Mesenchymal stem cell (in vitro differentiated cells and primary cell): ENCODE results near the gene FBXL19.
"Not testable (repeated sequence)": the region's sequence is repeated elsewhere in the genome, so short reads cannot be mapped to it uniquely, and the experiment has no call there.

Experiments
- DNase-seq: peaks from one replicate; pipeline ENCODE4 v3.0.0-alpha.2; 2013
- H2AFZ ChIP-seq: one replicate; pipeline ENCODE4 v1.6.1; 2013; ENCODE audit warnings: low read depth, mild to moderate bottlenecking, control low read depth, inconsistent platforms, low read length, moderate library complexity
- H2AK5ac ChIP-seq: 2 replicates; pipeline ENCODE4 v1.6.1; 2013; ENCODE audit warnings: low read length, moderate library complexity, mild to moderate bottlenecking, inconsistent platforms; ENCODE audit not compliant: severe bottlenecking
- H2BK120ac ChIP-seq: one replicate; pipeline ENCODE4 v1.6.1; 2013; ENCODE audit warnings: low read depth, mild to moderate bottlenecking, inconsistent platforms, low read length, moderate library complexity
- H2BK12ac ChIP-seq, 2 experiments: one replicate each; pipeline ENCODE4 v1.6.1; 2013; ENCODE audit warnings: inconsistent platforms in 2 of 2, low read length in 2 of 2, mild to moderate bottlenecking in 2 of 2, moderate library complexity in 2 of 2, control low read depth in 1 of 2
- H2BK15ac ChIP-seq: one replicate; pipeline ENCODE4 v1.6.1; 2013; ENCODE audit warnings: mild to moderate bottlenecking, low read depth, inconsistent platforms; ENCODE audit not compliant: poor library complexity, severe bottlenecking
- H2BK5ac ChIP-seq: 2 replicates; pipeline ENCODE4 v1.6.1; 2013; ENCODE audit warnings: low read depth, mild to moderate bottlenecking, low read length, control low read depth, inconsistent platforms; ENCODE audit not compliant: poor library complexity, severe bottlenecking
- H3K14ac ChIP-seq, 2 experiments: one replicate each; pipeline ENCODE4 v1.6.1; 2013; ENCODE audit warnings: inconsistent platforms in 2 of 2, low read length in 2 of 2, control low read depth in 1 of 2, mild to moderate bottlenecking in 1 of 2, moderate library complexity in 1 of 2
- H3K18ac ChIP-seq, 2 experiments: one replicate each; pipeline ENCODE4 v1.6.1; 2013; ENCODE audit warnings: inconsistent platforms in 2 of 2, low read length in 2 of 2, control low read depth in 1 of 2, low read depth in 1 of 2, mild to moderate bottlenecking in 1 of 2
- H3K23ac ChIP-seq, 2 experiments: one replicate each; pipeline ENCODE4 v1.6.1; 2013; ENCODE audit warnings: inconsistent platforms in 2 of 2, low read length in 2 of 2, mild to moderate bottlenecking in 2 of 2, moderate library complexity in 2 of 2, control low read depth in 1 of 2
- H3K27ac ChIP-seq: 2 replicates; pipeline ENCODE4 v1.5.1; 2013; ENCODE audit warnings: mild to moderate bottlenecking, moderate library complexity, low read length, control low read depth, inconsistent platforms; ENCODE audit not compliant: poor library complexity, severe bottlenecking
- H3K27me3 ChIP-seq, 2 experiments: 2 replicates each; pipeline versions ENCODE4 v1.6.1 to v1.7.0; 2013; ENCODE audit warnings: low read length in 2 of 2, mild to moderate bottlenecking in 2 of 2, moderate library complexity in 2 of 2, control low read depth in 1 of 2, inconsistent platforms in 1 of 2; ENCODE audit not compliant: control insufficient read depth in 1 of 2, insufficient read depth in 1 of 2
- H3K36me3 ChIP-seq, 2 experiments: 2 replicates each; pipeline versions ENCODE4 v1.6.1 to v1.7.0; 2013; ENCODE audit warnings: low read length in 2 of 2, control low read depth in 1 of 2, inconsistent platforms in 1 of 2, low read depth in 1 of 2, mild to moderate bottlenecking in 1 of 2; ENCODE audit not compliant: insufficient read depth in 2 of 2, control insufficient read depth in 1 of 2
- H3K4ac ChIP-seq, 2 experiments: one replicate each; pipeline ENCODE4 v1.6.1; 2013; ENCODE audit warnings: inconsistent platforms in 2 of 2, low read length in 2 of 2, mild to moderate bottlenecking in 2 of 2, moderate library complexity in 2 of 2, control low read depth in 1 of 2, low read depth in 1 of 2
- H3K4me1 ChIP-seq: 2 replicates; pipeline ENCODE4 v1.6.1; 2013; ENCODE audit warnings: low read depth, low read length, control low read depth; ENCODE audit not compliant: control insufficient read depth, insufficient read depth
- H3K4me2 ChIP-seq: 2 replicates; pipeline ENCODE4 v1.6.1; 2013; ENCODE audit warnings: low read length, mild to moderate bottlenecking, inconsistent platforms; ENCODE audit not compliant: poor library complexity, severe bottlenecking
- H3K4me3 ChIP-seq, 2 experiments: 2 replicates each; pipeline versions ENCODE4 v1.5.1 to v1.7.0; 2013; ENCODE audit warnings: low read length in 2 of 2, mild to moderate bottlenecking in 2 of 2, control low read depth in 1 of 2, low read depth in 1 of 2; ENCODE audit not compliant: insufficient read depth in 1 of 2
- H3K79me1 ChIP-seq: replicated peaks from 2 replicates; pipeline ENCODE4 v1.6.1; 2013; ENCODE audit warnings: mild to moderate bottlenecking, control low read depth, low read length, inconsistent platforms; ENCODE audit not compliant: poor library complexity, severe bottlenecking
- H3K9ac ChIP-seq: 2 replicates; pipeline ENCODE4 v1.7.0; 2013; ENCODE audit warnings: mild to moderate bottlenecking, low read length, moderate library complexity
- H3K9me3 ChIP-seq: 2 replicates; pipeline ENCODE4 v1.7.0; 2013; ENCODE audit warnings: mild to moderate bottlenecking, low read length; ENCODE audit not compliant: control insufficient read depth
- H4K8ac ChIP-seq: one replicate; pipeline ENCODE4 v1.6.1; 2013; ENCODE audit warnings: inconsistent platforms, mild to moderate bottlenecking, low read length, moderate library complexity
- H4K91ac ChIP-seq: one replicate; pipeline ENCODE4 v1.6.1; 2013; ENCODE audit warnings: mild to moderate bottlenecking, low read length, inconsistent platforms
- WGBS: methylation state at CpG from one replicate; pipeline ENCODE4 v1.1.7; 2013; ENCODE audit warnings: mixed read lengths; 5-methylcytosine and 5-hydroxymethylcytosine counted together

FBXL19 gene

GRCh38 chr16:30934827-30935557 lies 11.6 kb downstream of the FBXL19 start:
- H3K9ac ChIP-seq: peak overlapping the region; percentile 40
- no peak overlapping the region for H2BK15ac ChIP-seq
- H2AFZ ChIP-seq: no peak overlapping the region
- H3K27me3 ChIP-seq: no peaks in the 10 kb centered on the region
- peaks cover 39% of the 10 kb centered on the region for H3K79me1 ChIP-seq
- H3K4me3 ChIP-seq: no peak overlapping the region
- peak overlapping the region in 1 of 2 experiments; percentile 9 for H3K4ac ChIP-seq
- no peak overlapping the region for H2AK5ac ChIP-seq
- no peak overlapping the region for H2BK5ac ChIP-seq
- H3K4me2 ChIP-seq: no peak overlapping the region
- H3K4me1 ChIP-seq: peaks cover 6% of the 10 kb centered on the region
- H3K23ac ChIP-seq: no peak overlapping the region
- peak overlapping the region in 1 of 2 experiments; percentile 18 for H2BK12ac ChIP-seq
- DNase-seq: peak; percentile 70
- H2BK120ac ChIP-seq: no peak overlapping the region
- no peak overlapping the region for H3K14ac ChIP-seq
- H4K91ac ChIP-seq: no peak overlapping the region
- H3K27ac ChIP-seq: no peak overlapping the region
- H3K9me3 ChIP-seq: no peaks in the 10 kb centered on the region
- no peak overlapping the region for H3K18ac ChIP-seq
- no peak overlapping the region for H4K8ac ChIP-seq
- peaks cover 52 to 63% of the 10 kb centered on the region in 2 experiments for H3K36me3 ChIP-seq
- 78% methylated on average over 12 of the region's 12 CpGs for WGBS

- H3K9ac ChIP-seq: peak overlapping the region; percentile 16
- H3K27ac ChIP-seq: no peak overlapping the region
- no peak overlapping the region for H3K14ac ChIP-seq
- no peak overlapping the region for H2BK120ac ChIP-seq
- no peak overlapping the region for H4K8ac ChIP-seq
- no peak overlapping the region for H2BK12ac ChIP-seq
- H3K4me1 ChIP-seq: peaks cover 19% of the 10 kb centered on the region
- H3K9me3 ChIP-seq: no peaks in the 10 kb centered on the region
- H3K36me3 ChIP-seq: peaks cover 36 to 58% of the 10 kb centered on the region in 2 experiments
- 80% methylated on average over 5 of the region's 5 CpGs for WGBS
- no peak overlapping the region for H2BK15ac ChIP-seq
- H3K4me2 ChIP-seq: no peak overlapping the region
- no peak overlapping the region for H3K18ac ChIP-seq
- no peak overlapping the region for H4K91ac ChIP-seq
- no peak for DNase-seq
- no peak overlapping the region for H2AFZ ChIP-seq
- H3K79me1 ChIP-seq: peaks cover 33% of the 10 kb centered on the region
- H2BK5ac ChIP-seq: no peak overlapping the region
- no peaks in the 10 kb centered on the region for H3K27me3 ChIP-seq
- no peak overlapping the region for H3K4me3 ChIP-seq
- no peak overlapping the region for H3K4ac ChIP-seq
- no peak overlapping the region for H2AK5ac ChIP-seq
- no peak overlapping the region for H3K23ac ChIP-seq
Observed at GRCh38 chr16:30937692-30938091, 14.3 kb downstream of the FBXL19 start.

- not testable (repeated sequence) for H2AK5ac ChIP-seq, H3K18ac ChIP-seq, H2BK12ac ChIP-seq, H4K91ac ChIP-seq, H3K4ac ChIP-seq, H3K27me3 ChIP-seq, H2BK120ac ChIP-seq, H3K9me3 ChIP-seq, H3K4me2 ChIP-seq, H3K23ac ChIP-seq, H3K4me3 ChIP-seq, H4K8ac ChIP-seq, H3K9ac ChIP-seq, H3K14ac ChIP-seq, H2AFZ ChIP-seq, H2BK5ac ChIP-seq, H2BK15ac ChIP-seq
- 69% methylated on average over 8 of the region's 8 CpGs for WGBS
- peak overlapping the region; percentile 88 for H3K27ac ChIP-seq
- H3K79me1 ChIP-seq: peaks cover 41% of the 10 kb centered on the region
- H3K36me3 ChIP-seq: peaks cover 45 to 57% of the 10 kb centered on the region in 2 experiments
- H3K4me1 ChIP-seq: peaks cover 18% of the 10 kb centered on the region
- DNase-seq: peak; percentile 67
Observed at GRCh38 chr16:30939571-30939970, 16.2 kb downstream of the FBXL19 start.

- Histone ChIP-seq H3K36me3 (peaks cover 42 to 49% of the 10 kb centered on the region in 2 experiments), H2BK15ac (peak overlapping the region; percentile 84), H3K27ac (peak overlapping the region; percentile 37), H2AK5ac (peak overlapping the region; percentile 69), H2BK12ac (peak overlapping the region; percentile 25 to 37), H2AFZ (no peak overlapping the region), H3K4me1 (peaks cover 17% of the 10 kb centered on the region), H2BK5ac (no peak overlapping the region), H4K91ac (peak overlapping the region; percentile 70), H3K9me3 (no peaks in the 10 kb centered on the region), H3K79me1 (peaks cover 35% of the 10 kb centered on the region), H3K18ac (peak overlapping the region; percentile 18 to 66), H4K8ac (peak overlapping the region; percentile 75), H3K4me2 (peak overlapping the region; percentile 2), H3K14ac (no peak overlapping the region), H3K4me3 (no peak overlapping the region), H3K4ac (peak overlapping the region; percentile 21 to 59), H3K9ac (peak overlapping the region; percentile 82), H3K23ac (no peak overlapping the region), H2BK120ac (no peak overlapping the region), H3K27me3 (no peaks in the 10 kb centered on the region)
- peak; percentile 79 for DNase-seq
- 30% methylated on average over 12 of the region's 15 CpGs for WGBS
Observed at GRCh38 chr16:30941600-30942425, 18.4 kb downstream of the FBXL19 start.
